ENCODE measurements around the gene MAD2L1BP. TPM values are rescaled to one million over a fixed set of nuclear protein-coding genes. Genes with fewer than 3 reads are reported as not detected.

The MAD2L1BP gene
- total RNA-seq, 6 donors from 2014 or later = 16.8 to 66.4 (median 24.9) TPM

DNA sequence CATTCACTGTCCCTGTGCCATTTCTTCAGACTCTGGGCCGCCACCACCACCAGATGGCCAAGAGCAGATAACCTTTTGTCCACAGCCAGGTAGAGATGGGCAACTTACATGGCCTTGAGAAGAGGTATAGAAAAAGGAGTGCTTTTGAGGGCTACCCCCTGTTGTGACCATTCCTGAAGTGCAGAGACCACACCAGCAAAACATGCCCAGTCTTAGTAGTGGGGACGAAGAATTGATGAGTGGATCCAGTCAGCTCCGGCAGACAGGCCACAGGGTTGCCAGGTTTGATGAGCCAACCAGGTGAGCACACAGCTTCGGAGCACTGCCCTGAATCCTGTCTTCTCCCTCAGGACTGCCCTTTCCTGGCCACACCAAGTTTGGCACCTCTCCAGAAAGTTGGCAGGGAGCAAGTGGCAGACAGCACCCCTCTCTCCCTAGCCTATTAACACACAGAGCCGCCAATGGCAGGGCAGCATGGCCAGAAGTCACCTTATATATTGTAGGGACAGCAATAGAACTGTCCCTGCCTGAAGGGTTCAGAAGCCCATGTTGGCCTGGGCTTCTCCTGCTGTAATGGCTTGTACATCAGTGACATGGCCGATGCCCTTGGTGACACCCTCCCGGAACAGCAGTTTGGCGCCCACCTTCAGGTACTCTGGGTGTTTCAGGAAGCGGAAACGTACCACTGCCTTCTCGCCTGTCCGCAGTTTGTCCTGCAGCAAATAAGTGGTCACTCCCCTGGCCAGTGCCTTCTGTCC is 14.4 kb upstream of the MAD2L1BP start:
- no peak overlapping the region for H3K27ac ChIP-seq
- no peak for TF ChIP-seq POLR2A (IDR thresholded peaks at IDR 0.05)
- TF ChIP-seq EP300 (IDR thresholded peaks at IDR 0.05) = no peak
- TF ChIP-seq POLR2AphosphoS5 (IDR thresholded peaks at IDR 0.05) = no peak
- TF ChIP-seq, protein P1, sequence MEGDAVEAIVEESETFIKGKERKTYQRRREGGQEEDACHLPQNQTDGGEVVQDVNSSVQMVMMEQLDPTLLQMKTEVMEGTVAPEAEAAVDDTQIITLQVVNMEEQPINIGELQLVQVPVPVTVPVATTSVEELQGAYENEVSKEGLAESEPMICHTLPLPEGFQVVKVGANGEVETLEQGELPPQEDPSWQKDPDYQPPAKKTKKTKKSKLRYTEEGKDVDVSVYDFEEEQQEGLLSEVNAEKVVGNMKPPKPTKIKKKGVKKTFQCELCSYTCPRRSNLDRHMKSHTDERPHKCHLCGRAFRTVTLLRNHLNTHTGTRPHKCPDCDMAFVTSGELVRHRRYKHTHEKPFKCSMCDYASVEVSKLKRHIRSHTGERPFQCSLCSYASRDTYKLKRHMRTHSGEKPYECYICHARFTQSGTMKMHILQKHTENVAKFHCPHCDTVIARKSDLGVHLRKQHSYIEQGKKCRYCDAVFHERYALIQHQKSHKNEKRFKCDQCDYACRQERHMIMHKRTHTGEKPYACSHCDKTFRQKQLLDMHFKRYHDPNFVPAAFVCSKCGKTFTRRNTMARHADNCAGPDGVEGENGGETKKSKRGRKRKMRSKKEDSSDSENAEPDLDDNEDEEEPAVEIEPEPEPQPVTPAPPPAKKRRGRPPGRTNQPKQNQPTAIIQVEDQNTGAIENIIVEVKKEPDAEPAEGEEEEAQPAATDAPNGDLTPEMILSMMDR (IDR thresholded peaks at IDR 0.05) = no peak
- DNase-seq (no peak), ATAC-seq (ENCODE audit: low FRiP score in 2 of 2) (no peak)
- H3K4me1 ChIP-seq = peaks cover 0 to 5% (median under 1%) of the 10 kb centered on the region in 4 donors
- no peaks in the 10 kb centered on the region for H3K9me3 ChIP-seq
- no peaks in the 10 kb centered on the region for H3K27me3 ChIP-seq
- peaks cover 27 to 70% (median 60%) of the 10 kb centered on the region in 4 donors for H3K36me3 ChIP-seq
- 93 to 95% methylated on average over 12 of the region's 12 CpGs for WGBS, 2 donors
- no peak overlapping the region for H3K4me3 ChIP-seq

DNA sequence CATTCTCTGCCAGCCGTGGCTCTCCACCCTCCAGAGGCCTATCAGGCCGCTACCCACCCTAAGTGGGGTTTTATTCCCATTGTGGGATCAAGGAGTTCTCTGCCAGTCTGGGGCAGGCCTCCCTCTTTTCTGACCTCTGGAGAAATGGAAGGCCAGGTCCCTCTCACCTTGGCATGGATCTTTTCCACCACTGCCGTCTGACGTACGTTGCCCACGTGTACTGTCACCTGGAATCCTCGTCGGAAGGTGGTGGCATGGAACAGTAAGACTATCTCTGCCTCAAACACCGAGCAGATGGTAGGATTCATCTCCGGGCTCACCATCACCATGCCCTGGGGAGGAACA is 13.8 kb upstream of the MAD2L1BP start:
- TF ChIP-seq EP300 (IDR thresholded peaks at IDR 0.05) (no peak), POLR2AphosphoS5 (IDR thresholded peaks at IDR 0.05) (no peak), POLR2A (IDR thresholded peaks at IDR 0.05) (no peak)
- TF ChIP-seq, protein P1 (IDR thresholded peaks at IDR 0.05) = no peak
- DNase-seq (no peak), ATAC-seq (ENCODE audit: low FRiP score in 2 of 2) (no peak)
- Histone ChIP-seq H3K4me1 (peaks cover 4 to 11% (median 5%) of the 10 kb centered on the region in 4 donors), H3K4me3 (no peak overlapping the region), H3K36me3 (peaks cover 27 to 70% (median 60%) of the 10 kb centered on the region in 4 donors), H3K27me3 (no peaks in the 10 kb centered on the region), H3K9me3 (no peaks in the 10 kb centered on the region), H3K27ac (no peak overlapping the region)
- WGBS, 2 donors = 89 to 99% methylated on average over 10 of the region's 10 CpGs

DNA sequence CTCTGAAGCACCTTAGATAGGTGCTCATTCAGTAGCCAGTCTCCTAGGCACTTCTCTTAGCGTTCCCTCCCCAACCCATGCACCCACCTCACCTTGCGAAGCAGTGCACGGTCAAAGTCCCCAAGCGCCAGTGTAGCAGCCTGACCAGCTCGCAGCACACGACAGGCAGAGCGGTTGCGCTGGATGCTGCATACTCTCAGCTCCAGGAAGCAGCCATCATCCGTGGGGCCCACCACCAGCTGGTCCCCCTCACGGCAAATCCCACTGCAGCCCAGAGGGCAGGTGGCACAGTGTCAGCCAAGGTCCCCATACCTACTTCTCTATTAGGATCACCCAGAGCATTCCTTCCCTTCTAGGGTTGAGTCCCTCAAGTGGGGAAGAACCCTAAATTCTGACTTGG is 13.1 kb upstream of the MAD2L1BP start:
- TF ChIP-seq EP300 (IDR thresholded peaks at IDR 0.05) (no peak), POLR2A (IDR thresholded peaks at IDR 0.05) (no peak), POLR2AphosphoS5 (IDR thresholded peaks at IDR 0.05) (no peak)
- TF ChIP-seq, protein P1 (IDR thresholded peaks at IDR 0.05) = no peak
- 98% methylated on average over 8 to 10 of the region's 10 CpGs for WGBS, 2 donors
- Histone ChIP-seq H3K27ac (no peak overlapping the region), H3K4me1 (peaks cover 11 to 18% (median 13%) of the 10 kb centered on the region in 4 donors), H3K4me3 (no peak overlapping the region), H3K36me3 (peaks cover 27 to 70% (median 60%) of the 10 kb centered on the region in 4 donors), H3K9me3 (no peaks in the 10 kb centered on the region), H3K27me3 (no peaks in the 10 kb centered on the region)
- ATAC-seq (ENCODE audit: low FRiP score in 2 of 2) (no peak), DNase-seq (no peak)

DNA sequence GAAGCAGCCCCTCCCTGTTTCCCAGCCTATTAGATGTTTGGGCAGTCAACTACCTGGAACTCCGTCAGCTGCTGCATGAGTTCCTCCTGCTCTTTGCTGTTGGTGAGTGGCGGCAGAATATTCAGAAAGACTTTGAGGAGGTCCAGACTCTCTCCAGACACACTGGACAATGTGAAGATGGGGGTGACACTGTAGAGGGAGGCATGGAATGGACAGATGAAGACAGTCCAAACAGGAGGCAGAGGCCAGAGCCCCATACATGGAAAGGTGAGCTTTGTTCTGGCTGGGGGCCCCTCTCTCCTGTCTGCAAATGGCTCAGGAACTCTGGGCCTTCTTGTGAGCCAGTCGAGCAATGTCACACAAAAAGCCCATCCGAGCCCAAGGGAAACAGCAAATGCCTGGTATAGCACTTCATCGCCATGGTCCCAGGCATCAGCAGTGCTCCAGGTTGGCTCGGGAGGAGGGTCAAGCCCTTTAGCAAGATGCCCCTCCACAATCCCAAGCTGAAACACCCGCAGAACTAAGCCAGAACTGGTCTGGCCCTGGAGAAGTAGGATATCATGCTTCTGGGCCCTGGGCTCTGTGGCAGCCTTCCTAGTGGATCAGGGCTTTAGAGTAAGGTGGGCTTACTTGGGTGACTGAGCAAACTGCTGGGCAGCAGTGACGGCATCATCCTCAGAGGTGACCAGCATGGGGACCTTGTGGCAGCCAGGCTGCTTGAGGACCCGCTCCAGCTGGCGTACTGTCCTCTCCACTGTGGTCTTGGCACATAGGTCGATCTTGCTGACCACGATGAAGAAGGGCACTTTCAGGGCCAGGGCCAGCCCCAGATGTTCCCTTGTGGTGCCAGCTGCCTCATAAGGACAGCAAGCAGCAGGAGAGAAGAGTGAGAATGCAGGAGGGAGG is 11.5 kb upstream of the MAD2L1BP start:
- no peaks in the 10 kb centered on the region for H3K27me3 ChIP-seq
- ATAC-seq (ENCODE audit: low FRiP score in 2 of 2) (no peak), DNase-seq (no peak)
- TF ChIP-seq POLR2AphosphoS5 (IDR thresholded peaks at IDR 0.05) (no peak), EP300 (IDR thresholded peaks at IDR 0.05) (no peak), POLR2A (IDR thresholded peaks at IDR 0.05) (no peak)
- TF ChIP-seq, protein P1 (IDR thresholded peaks at IDR 0.05) = no peak
- peaks cover 18 to 29% (median 21%) of the 10 kb centered on the region in 4 donors for H3K4me1 ChIP-seq
- 91 to 94% methylated on average over 6 to 12 of the region's 12 CpGs for WGBS, 2 donors
- H3K9me3 ChIP-seq = no peaks in the 10 kb centered on the region
- no peak overlapping the region for H3K4me3 ChIP-seq
- no peak overlapping the region for H3K27ac ChIP-seq
- peaks cover 27 to 70% (median 60%) of the 10 kb centered on the region in 4 donors for H3K36me3 ChIP-seq

Measured in upper lobe of left lung (tissue), 6 donors.